GM13977 (cell line): ENCODE data around the gene CLDN6.

Source experiments
- DNase-seq: peaks from one replicate; pipeline ENCODE4 v3.0.0; 2012; ENCODE audit warnings: low spot score
- in situ Hi-C: fragments of 300-500 bp; cut with MboI; formaldehyde crosslinking; loops from one replicate; pipeline ENCODE4 v1.12.0; 2022; ENCODE audit warnings: low sequenced_read_pairs, low pct_unique_long_range_greater_than_20kb, mixed read lengths, inconsistent platforms; ENCODE audit not compliant: unreplicated experiment
- TF ChIP-seq, protein P1 (sequence below): IDR thresholded peaks from 2 replicates; pipeline ENCODE4 v1.5.1; 2012; ENCODE audit warnings: mild to moderate bottlenecking, control low read depth; ENCODE audit not compliant: insufficient read depth; ENCODE audit errors: extremely low read depth, missing control alignments

CLDN6 gene

GRCh38 chr16:3050487-3050886 is 32.5 kb upstream of the CLDN6 start:
- no peak for DNase-seq
- in situ Hi-C loops: no loop called here
- TF ChIP-seq, protein P1, sequence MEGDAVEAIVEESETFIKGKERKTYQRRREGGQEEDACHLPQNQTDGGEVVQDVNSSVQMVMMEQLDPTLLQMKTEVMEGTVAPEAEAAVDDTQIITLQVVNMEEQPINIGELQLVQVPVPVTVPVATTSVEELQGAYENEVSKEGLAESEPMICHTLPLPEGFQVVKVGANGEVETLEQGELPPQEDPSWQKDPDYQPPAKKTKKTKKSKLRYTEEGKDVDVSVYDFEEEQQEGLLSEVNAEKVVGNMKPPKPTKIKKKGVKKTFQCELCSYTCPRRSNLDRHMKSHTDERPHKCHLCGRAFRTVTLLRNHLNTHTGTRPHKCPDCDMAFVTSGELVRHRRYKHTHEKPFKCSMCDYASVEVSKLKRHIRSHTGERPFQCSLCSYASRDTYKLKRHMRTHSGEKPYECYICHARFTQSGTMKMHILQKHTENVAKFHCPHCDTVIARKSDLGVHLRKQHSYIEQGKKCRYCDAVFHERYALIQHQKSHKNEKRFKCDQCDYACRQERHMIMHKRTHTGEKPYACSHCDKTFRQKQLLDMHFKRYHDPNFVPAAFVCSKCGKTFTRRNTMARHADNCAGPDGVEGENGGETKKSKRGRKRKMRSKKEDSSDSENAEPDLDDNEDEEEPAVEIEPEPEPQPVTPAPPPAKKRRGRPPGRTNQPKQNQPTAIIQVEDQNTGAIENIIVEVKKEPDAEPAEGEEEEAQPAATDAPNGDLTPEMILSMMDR: no peak

DNA sequence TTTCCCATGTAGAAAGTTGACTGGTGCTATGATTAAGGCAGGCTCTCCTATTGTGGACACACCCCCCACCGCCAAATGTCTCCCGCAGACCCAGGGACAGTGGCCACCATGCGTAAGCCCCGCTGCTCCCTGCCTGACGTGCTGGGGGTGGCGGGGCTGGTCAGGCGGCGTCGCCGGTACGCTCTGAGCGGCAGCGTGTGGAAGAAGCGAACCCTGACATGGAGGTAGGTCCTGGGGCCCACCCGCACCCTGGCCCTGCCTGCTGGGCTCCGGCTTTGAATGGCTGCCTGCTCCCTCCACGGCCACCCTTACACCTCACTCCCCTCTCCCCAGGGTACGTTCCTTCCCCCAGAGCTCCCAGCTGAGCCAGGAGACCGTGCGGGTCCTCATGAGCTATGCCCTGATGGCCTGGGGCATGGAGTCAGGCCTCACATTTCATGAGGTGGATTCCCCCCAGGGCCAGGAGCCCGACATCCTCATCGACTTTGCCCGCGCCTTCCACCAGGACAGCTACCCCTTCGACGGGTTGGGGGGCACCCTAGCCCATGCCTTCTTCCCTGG is 32.0 kb upstream of the CLDN6 start:
- peak; percentile 9 for DNase-seq
- TF ChIP-seq, protein P1: no peak
- in situ Hi-C loops: no loop called here

DNA sequence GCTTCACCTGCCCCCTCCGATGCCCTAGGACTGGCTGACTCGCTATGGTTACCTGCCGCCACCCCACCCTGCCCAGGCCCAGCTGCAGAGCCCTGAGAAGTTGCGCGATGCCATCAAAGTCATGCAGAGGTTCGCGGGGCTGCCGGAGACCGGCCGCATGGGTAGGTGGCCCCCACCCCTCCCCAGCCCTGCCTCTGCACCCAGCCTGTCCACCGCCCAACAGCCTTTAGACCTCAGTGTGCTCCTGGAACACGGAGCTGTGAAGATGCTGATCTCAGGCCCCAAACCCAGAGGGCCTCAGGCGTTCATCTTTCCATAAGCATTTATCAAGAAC is 29.4 kb upstream of the CLDN6 start:
- TF ChIP-seq, protein P1: no peak

GRCh38 chr16:3046641-3047386 is 28.8 kb upstream of the CLDN6 start:
- peak; percentile 67 for DNase-seq
- in situ Hi-C loops: no loop called here
- TF ChIP-seq, protein P1: no peak

More for the DNA sequence above, 29.4 kb upstream of the CLDN6 start:
- in situ Hi-C loops: no loop called here
- DNase-seq: no peak

GRCh38 chr16:3045758-3046640 is 28.0 kb upstream of the CLDN6 start, which contains the start of gene MMP25:
Gene MMP25, plus strand, starts transcription at chr16:3046561. Its CDS starts 357 bp downstream, at chr16:3046918.
- in situ Hi-C loops: no loop called here
- peak; percentile 82 for DNase-seq
- TF ChIP-seq, protein P1: no peak

DNA sequence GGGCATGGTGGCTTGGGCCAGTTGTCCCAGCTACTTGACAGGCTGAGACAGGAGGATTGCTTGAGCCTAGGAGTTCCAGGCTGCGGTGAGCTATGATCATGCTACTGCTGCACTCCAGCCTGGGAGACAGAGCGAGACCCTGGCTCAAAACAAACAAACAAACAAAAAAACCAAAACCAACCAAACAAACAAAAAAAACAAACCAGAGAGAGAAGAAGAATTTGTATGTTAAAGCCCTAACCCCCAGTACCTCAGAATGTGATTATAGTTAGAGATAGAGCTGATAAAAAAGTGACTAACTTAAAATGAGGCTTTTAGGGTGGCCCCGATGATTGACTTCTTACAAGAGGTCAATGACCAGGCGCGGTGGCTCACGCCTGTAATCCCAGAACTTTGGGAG is 26.7 kb upstream of the CLDN6 start:
- TF ChIP-seq, protein P1: no peak
- in situ Hi-C loops: no loop called here
- DNase-seq: no peak
